K562 (cell line): ENCODE results near the gene NCOA1. TPM values are rescaled to one million over a fixed set of nuclear protein-coding genes. Genes with fewer than 3 reads are reported as not detected.

Experiments used
- CBX3 ChIP-seq, 2 experiments: IDR thresholded peaks; 1 replicate in 1 of 2; 2 replicates in 1 of 2; pipeline ENCODE4 v1.6.1; 2012; ENCODE audit warnings: inconsistent platforms in 2 of 2, low read length in 2 of 2, borderline replicate concordance in 1 of 2, control low read depth in 1 of 2
- DPF2 ChIP-seq: fragments of 450-650 bp; IDR thresholded peaks from 2 replicates; pipeline ENCODE4 v1.6.1; 2016
- NR2C2 ChIP-seq, 2 experiments: fragments of 200-800 bp in 1 of 2; sonication (Bioruptor generic) in 1 of 2; sonication (generic) in 1 of 2; formaldehyde crosslinking in 1 of 2; IDR thresholded peaks; 2 replicates each; pipeline versions ENCODE4 v1.6.1 to v1.8.0; 2016 to 2022; ENCODE audit warnings: mild to moderate bottlenecking in 1 of 2, missing compliant biosample characterization in 1 of 2, missing genetic modification characterization in 1 of 2, missing genetic modification reagents in 1 of 2
- PHF21A ChIP-seq: fragments of 450-650 bp; IDR thresholded peaks from 2 replicates; pipeline ENCODE4 v1.6.1; 2017; ENCODE audit warnings: low read depth, borderline replicate concordance
- SMARCA5 ChIP-seq: fragments of 450-650 bp; IDR thresholded peaks from 2 replicates; pipeline ENCODE4 v1.6.1; 2016
- TAF7 ChIP-seq: fragments of 450-650 bp; IDR thresholded peaks from 2 replicates; pipeline ENCODE4 v1.6.1; 2016; ENCODE audit warnings: missing genetic modification characterization, missing compliant biosample characterization
- ZNF253 ChIP-seq: fragments of 250-450 bp; sonication (Bioruptor Pico); conservative IDR thresholded peaks from 2 replicates; pipeline ENCODE4 v1.6.1; 2021; ENCODE audit warnings: mild to moderate bottlenecking
- ZNF347 ChIP-seq: fragments of 450-650 bp; formaldehyde crosslinking; IDR thresholded peaks from 2 replicates; pipeline ENCODE4 v1.4.0; 2020; ENCODE audit warnings: low read depth, mild to moderate bottlenecking, moderate library complexity
- ZNF551 ChIP-seq: fragments of 250-450 bp; sonication (Bioruptor Pico); IDR thresholded peaks from 2 replicates; pipeline ENCODE4 v1.5.0; 2021; ENCODE audit warnings: mild to moderate bottlenecking, moderate library complexity
- ZNF778 ChIP-seq: fragments of 450-650 bp; formaldehyde crosslinking; IDR thresholded peaks from 2 replicates; pipeline ENCODE4 v1.4.0; 2020; ENCODE audit warnings: mild to moderate bottlenecking, moderate library complexity
- polyA plus RNA-seq, 8 experiments: library from polyadenylated mRNA; depleted of rRNA in 4 of 8; stranded (reverse) in 5 of 8; unstranded in 3 of 8; fragments of >200 nt; fragmentation: Nextera tagmentation in 2 of 8; fragmentation: Illumina TruSeq in 1 of 8; extraction: Ambion mirVana in 2 of 8; extraction: Trizol in 1 of 8; gene quantifications; 2 replicates each; pipeline versions ENCODE4 v1.2.1 to v1.2.3, GENCODE V29; 2011 to 2014; ENCODE audit warnings: inconsistent platforms in 1 of 8, missing spikeins in 1 of 8
- total RNA-seq, 7 experiments: library from RNA; depleted of rRNA in 6 of 7; stranded (reverse); fragments of >200 nt in 6 of 7; fragmentation: Illumina TruSeq in 2 of 7; extraction: Trizol in 2 of 7; gene quantifications; 2 replicates each; pipeline versions ENCODE4 v1.2.1 to v1.2.3, GENCODE V29; 2011 to 2021; ENCODE audit warnings: low replicate concordance in 1 of 7
- TF ChIP-seq, protein P1 (sequence below): IDR thresholded peaks from 2 replicates; pipeline ENCODE4 v1.6.1; 2016; ENCODE audit warnings: missing genetic modification characterization, missing compliant biosample characterization
- TF ChIP-seq, protein P2 (sequence below), 2 experiments: fragments of 450-650 bp in 1 of 2; IDR thresholded peaks; 2 replicates each; pipeline ENCODE4 v1.6.1; 2011 to 2017; ENCODE audit warnings: low read depth in 2 of 2, antibody characterized with exemption in 1 of 2, borderline replicate concordance in 1 of 2, low read length in 1 of 2, mild to moderate bottlenecking in 1 of 2, mixed read lengths in 1 of 2; ENCODE audit not compliant: control insufficient read depth in 1 of 2
- TF ChIP-seq, protein P3 (sequence below): fragments of 250-450 bp; sonication (Bioruptor Pico); IDR thresholded peaks from 2 replicates; pipeline ENCODE4 v1.5.0; 2021; ENCODE audit warnings: mild to moderate bottlenecking, moderate library complexity
- TF ChIP-seq, protein P4 (sequence below): sonication (generic); formaldehyde crosslinking; IDR thresholded peaks from 2 replicates; pipeline ENCODE4 v1.8.0; 2022; ENCODE audit warnings: missing genetic modification reagents, mild to moderate bottlenecking, borderline replicate concordance
- TF ChIP-seq, protein P5 (sequence below), 3 experiments: fragments of 200-800 bp in 1 of 3; sonication (Bioruptor generic) in 1 of 3; sonication (generic) in 1 of 3; formaldehyde crosslinking in 1 of 3; IDR thresholded peaks; 2 replicates each; pipeline versions ENCODE4 v1.6.1 to v1.8.0; 2016 to 2022; ENCODE audit warnings: mild to moderate bottlenecking in 2 of 3, missing compliant biosample characterization in 2 of 3, missing genetic modification characterization in 2 of 3, missing genetic modification reagents in 1 of 3

Gene NCOA1
- total and polyA plus RNA-seq, 9 of the 15 experiments (the other 6 are each of a cell fraction or from before 2014, with no cell fraction given) = 4.9 to 25.7 (median 17.0) TPM

DNA sequence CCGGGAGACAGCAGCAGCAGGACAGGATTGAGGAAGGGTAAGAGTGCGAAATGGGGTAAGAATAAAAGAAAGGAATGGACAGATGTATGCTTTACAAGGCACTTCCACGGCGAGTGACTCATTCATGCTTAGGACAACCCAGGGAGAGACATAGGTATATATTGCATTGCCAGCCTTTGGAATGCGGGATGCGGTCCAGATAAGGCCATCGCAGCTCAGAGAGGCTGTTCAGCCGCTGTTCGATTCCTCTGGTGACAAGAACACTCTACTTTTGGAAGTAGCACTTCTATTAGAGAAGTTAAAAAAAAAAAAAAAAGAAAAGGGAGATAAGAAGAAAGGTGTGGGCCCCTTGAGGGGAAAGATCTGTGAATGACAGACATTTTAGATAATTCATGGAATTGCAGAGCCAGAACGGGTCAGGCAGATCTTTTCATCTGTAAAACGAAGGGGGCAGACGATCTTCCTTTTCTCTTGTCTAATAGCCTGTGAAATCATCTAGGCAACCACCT is 819 bp upstream of the NCOA1 start (continued):
- TF ChIP-seq, protein P1, sequence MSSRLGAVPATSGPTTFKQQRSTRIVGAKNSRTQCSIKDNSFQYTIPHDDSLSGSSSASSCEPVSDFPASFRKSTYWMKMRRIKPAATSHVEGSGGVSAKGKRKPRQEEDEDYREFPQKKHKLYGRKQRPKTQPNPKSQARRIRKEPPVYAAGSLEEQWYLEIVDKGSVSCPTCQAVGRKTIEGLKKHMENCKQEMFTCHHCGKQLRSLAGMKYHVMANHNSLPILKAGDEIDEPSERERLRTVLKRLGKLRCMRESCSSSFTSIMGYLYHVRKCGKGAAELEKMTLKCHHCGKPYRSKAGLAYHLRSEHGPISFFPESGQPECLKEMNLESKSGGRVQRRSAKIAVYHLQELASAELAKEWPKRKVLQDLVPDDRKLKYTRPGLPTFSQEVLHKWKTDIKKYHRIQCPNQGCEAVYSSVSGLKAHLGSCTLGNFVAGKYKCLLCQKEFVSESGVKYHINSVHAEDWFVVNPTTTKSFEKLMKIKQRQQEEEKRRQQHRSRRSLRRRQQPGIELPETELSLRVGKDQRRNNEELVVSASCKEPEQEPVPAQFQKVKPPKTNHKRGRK (tag) = peak; percentile 94
- TF ChIP-seq PHF21A (no peak), CBX3 (IDR thresholded peaks at IDR 0.05; ENCODE audit: borderline replicate concordance in 1 of 2, low read length in 2 of 2) (0 out of 3 replicates have a peak, but pooled peaks of 1 of the 2 experiments have one; percentile 7), ZNF347 (CRISPR knock-in tag) (no peak), ZNF551 (CRISPR knock-in tag) (no peak), SMARCA5 (peak; percentile 60; the same call in 1 of the 2 replicates), TAF7 (tag) (0 out of 2 replicates have a peak, but pooled peaks have one; percentile 24), ZNF253 (CRISPR knock-in tag) (no peak), DPF2 (peak; percentile 69), NR2C2 (CRISPR knock-in tag; IDR thresholded peaks at IDR 0.05) (no peak), NR2C2 (tag; IDR thresholded peaks at IDR 0.05) (no peak), ZNF778 (no peak)
- TF ChIP-seq, protein P2, sequence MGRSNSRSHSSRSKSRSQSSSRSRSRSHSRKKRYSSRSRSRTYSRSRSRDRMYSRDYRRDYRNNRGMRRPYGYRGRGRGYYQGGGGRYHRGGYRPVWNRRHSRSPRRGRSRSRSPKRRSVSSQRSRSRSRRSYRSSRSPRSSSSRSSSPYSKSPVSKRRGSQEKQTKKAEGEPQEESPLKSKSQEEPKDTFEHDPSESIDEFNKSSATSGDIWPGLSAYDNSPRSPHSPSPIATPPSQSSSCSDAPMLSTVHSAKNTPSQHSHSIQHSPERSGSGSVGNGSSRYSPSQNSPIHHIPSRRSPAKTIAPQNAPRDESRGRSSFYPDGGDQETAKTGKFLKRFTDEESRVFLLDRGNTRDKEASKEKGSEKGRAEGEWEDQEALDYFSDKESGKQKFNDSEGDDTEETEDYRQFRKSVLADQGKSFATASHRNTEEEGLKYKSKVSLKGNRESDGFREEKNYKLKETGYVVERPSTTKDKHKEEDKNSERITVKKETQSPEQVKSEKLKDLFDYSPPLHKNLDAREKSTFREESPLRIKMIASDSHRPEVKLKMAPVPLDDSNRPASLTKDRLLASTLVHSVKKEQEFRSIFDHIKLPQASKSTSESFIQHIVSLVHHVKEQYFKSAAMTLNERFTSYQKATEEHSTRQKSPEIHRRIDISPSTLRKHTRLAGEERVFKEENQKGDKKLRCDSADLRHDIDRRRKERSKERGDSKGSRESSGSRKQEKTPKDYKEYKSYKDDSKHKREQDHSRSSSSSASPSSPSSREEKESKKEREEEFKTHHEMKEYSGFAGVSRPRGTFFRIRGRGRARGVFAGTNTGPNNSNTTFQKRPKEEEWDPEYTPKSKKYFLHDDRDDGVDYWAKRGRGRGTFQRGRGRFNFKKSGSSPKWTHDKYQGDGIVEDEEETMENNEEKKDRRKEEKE (IDR thresholded peaks at IDR 0.05; ENCODE audit: borderline replicate concordance in 1 of 2, control insufficient read depth in 1 of 2, low read depth in 2 of 2, low read length in 1 of 2) = no peak
- TF ChIP-seq, protein P3, sequence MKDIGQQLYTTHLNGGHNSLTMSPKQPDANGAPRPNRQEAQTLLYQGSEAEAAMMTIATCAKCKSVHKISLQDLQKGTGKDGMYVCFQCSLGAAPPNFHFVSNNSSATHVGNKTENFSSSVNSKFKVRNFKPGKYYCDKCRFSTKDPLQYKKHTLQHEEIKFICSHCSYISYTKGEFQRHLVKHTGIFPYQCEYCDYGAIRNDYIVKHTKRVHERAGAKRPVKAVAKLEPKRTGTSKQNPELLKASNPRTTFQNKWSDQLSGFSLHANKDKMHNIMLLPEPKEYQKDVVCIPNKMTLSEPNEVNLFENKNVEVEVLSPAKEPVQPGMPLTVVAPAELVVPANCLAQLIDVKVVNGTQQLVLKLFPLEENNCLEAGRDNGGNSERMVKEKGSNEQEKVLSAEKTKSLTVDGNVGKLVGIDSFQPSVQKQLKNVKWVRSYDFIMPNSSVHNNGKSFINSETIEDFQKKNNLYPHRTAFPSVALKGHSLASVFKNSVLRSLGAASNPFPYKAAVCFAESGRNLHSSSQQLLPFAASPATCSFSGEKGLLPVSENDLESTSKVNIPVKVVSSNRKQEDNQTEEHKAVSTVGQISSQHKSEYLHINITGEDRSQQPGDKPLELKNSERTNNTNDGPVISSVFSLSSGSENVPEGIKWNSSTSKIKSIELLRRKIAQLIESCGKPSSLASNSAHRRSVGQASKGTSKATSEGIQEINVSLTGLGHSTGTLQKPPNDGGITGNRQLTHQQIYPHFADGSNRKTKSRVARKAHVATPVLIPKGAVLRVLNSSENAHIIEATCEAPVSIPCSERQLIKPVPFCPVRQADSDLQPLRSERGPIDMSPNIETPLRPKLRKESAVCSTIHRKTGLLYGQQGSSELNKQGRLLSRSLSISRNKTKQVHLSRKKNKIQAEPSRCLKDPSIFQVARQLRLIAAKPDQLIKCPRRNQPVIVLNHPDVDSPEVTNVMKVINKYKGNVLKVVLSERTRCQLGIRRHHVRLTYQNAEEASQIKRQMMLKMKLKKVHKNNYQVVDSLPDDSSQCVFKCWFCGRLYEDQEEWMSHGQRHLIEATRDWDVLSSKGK (CRISPR knock-in tag) = no peak
- TF ChIP-seq, protein P4, sequence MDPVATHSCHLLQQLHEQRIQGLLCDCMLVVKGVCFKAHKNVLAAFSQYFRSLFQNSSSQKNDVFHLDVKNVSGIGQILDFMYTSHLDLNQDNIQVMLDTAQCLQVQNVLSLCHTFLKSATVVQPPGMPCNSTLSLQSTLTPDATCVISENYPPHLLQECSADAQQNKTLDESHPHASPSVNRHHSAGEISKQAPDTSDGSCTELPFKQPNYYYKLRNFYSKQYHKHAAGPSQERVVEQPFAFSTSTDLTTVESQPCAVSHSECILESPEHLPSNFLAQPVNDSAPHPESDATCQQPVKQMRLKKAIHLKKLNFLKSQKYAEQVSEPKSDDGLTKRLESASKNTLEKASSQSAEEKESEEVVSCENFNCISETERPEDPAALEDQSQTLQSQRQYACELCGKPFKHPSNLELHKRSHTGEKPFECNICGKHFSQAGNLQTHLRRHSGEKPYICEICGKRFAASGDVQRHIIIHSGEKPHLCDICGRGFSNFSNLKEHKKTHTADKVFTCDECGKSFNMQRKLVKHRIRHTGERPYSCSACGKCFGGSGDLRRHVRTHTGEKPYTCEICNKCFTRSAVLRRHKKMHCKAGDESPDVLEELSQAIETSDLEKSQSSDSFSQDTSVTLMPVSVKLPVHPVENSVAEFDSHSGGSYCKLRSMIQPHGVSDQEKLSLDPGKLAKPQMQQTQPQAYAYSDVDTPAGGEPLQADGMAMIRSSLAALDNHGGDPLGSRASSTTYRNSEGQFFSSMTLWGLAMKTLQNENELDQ (CRISPR knock-in tag) = no peak
- TF ChIP-seq, protein P5, sequence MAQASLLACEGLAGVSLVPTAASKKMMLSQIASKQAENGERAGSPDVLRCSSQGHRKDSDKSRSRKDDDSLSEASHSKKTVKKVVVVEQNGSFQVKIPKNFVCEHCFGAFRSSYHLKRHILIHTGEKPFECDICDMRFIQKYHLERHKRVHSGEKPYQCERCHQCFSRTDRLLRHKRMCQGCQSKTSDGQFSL (CRISPR knock-in tag; IDR thresholded peaks at IDR 0.05) = no peak
- TF ChIP-seq, protein P5 (tag; IDR thresholded peaks at IDR 0.05) = no peak
